Progenitor cell of endocrine pancreas (in vitro differentiated cells): ENCODE data around the gene RHBG. TPM values are rescaled to one million over a fixed set of nuclear protein-coding genes. Genes with fewer than 3 reads are reported as not detected.

Experiments
- DNase-seq: peaks from one replicate; pipeline ENCODE4 v3.0.0; 2021; ENCODE audit warnings: low spot score; ENCODE audit not compliant: unreplicated experiment
- H3K27ac Mint-ChIP-seq: 2 replicates; pipeline ENCODE4 v1.8.0; 2021; ENCODE audit warnings: mild to moderate bottlenecking, moderate library complexity, mixed read lengths
- H3K27me3 Mint-ChIP-seq: 2 replicates; pipeline ENCODE4 v1.8.0; 2021; ENCODE audit warnings: mixed read lengths
- H3K36me3 Mint-ChIP-seq: 2 replicates; pipeline ENCODE4 v1.8.0; 2022; ENCODE audit warnings: mixed read lengths; ENCODE audit not compliant: insufficient read depth
- H3K4me1 Mint-ChIP-seq: 2 replicates; pipeline ENCODE4 v1.8.0; 2021; ENCODE audit warnings: low read depth, mixed read lengths
- H3K4me3 Mint-ChIP-seq: 2 replicates; pipeline ENCODE4 v1.8.0; 2021; ENCODE audit warnings: low read depth, mild to moderate bottlenecking, moderate library complexity, mixed read lengths
- H3K9me3 Mint-ChIP-seq: 2 replicates; pipeline ENCODE4 v1.8.0; 2021; ENCODE audit warnings: low read depth, mixed read lengths
- total RNA-seq: library from RNA; stranded (reverse); gene quantifications from 2 replicates; pipeline ENCODE4 v1.2.1, GENCODE V29; 2021
- TF ChIP-seq, protein P1 (sequence below): fragments of 200-600 bp; sonication (generic); IDR thresholded peaks from one replicate; pipeline ENCODE4 v1.5.0; 2021; ENCODE audit warnings: antibody characterized with exemption, mild to moderate bottlenecking; ENCODE audit not compliant: unreplicated experiment

The RHBG gene
- total RNA-seq, 1 donor from 2014 or later = 0.36 TPM

DNA sequence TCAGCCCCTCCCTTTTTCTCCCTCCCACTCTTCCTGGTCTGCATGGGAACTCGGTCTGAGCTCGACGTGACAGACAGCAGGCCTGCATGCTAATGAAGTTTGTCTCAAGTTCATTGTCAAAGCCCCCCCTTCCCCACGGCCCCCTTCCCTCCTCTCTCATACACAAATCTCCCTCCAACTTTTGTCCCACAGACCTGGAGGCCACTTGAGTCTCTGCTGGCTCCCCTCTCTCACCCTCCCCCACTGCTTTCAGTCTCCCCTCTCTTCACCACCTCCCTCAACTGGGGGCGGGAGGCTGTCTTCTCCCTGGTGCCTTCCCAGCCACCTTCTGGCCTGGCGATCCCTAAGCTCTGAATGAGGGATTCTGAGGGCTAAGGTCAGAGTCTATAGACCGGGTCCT, 61.3 kb downstream of the RHBG start:
- H3K27ac Mint-ChIP-seq = no peak overlapping the region
- TF ChIP-seq, protein P1, sequence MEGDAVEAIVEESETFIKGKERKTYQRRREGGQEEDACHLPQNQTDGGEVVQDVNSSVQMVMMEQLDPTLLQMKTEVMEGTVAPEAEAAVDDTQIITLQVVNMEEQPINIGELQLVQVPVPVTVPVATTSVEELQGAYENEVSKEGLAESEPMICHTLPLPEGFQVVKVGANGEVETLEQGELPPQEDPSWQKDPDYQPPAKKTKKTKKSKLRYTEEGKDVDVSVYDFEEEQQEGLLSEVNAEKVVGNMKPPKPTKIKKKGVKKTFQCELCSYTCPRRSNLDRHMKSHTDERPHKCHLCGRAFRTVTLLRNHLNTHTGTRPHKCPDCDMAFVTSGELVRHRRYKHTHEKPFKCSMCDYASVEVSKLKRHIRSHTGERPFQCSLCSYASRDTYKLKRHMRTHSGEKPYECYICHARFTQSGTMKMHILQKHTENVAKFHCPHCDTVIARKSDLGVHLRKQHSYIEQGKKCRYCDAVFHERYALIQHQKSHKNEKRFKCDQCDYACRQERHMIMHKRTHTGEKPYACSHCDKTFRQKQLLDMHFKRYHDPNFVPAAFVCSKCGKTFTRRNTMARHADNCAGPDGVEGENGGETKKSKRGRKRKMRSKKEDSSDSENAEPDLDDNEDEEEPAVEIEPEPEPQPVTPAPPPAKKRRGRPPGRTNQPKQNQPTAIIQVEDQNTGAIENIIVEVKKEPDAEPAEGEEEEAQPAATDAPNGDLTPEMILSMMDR = no peak
- H3K4me3 Mint-ChIP-seq = no peak overlapping the region
- peaks cover 4% of the 10 kb centered on the region for H3K4me1 Mint-ChIP-seq
- no peaks in the 10 kb centered on the region for H3K36me3 Mint-ChIP-seq
- H3K27me3 Mint-ChIP-seq = peaks cover 100% of the 10 kb centered on the region
- no peaks in the 10 kb centered on the region for H3K9me3 Mint-ChIP-seq
- no peak for DNase-seq

DNA sequence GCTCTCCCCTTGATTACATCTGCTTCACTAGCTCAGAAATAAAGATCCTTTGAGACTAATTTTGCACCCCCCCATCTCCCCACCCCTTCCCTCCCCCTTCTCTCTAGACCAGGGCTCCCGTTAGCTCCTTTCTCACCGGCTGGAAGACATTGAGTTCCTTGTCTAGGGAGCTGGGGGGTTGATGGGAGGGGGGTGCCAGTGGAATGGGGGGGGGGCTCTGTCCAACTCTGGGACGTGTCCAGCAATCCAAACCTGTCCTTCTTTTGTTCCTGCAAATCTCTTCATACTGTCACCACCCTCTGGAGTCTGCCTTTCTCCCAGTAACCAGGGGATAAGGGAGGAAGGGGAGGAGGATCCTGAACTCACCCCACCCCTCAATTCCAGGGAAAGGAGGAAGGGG, 61.9 kb downstream of the RHBG start:
- Mint-ChIP-seq H3K4me1 (peaks cover 6% of the 10 kb centered on the region), H3K27me3 (peaks cover 99% of the 10 kb centered on the region), H3K36me3 (no peaks in the 10 kb centered on the region), H3K9me3 (no peaks in the 10 kb centered on the region), H3K27ac (no peak overlapping the region), H3K4me3 (no peak overlapping the region)
- no peak for DNase-seq
- TF ChIP-seq, protein P1 = no peak

GRCh38 chr1:156431366-156431765, 62.4 kb downstream of the RHBG start:
- H3K27me3 Mint-ChIP-seq = peaks cover 95% of the 10 kb centered on the region
- H3K36me3 Mint-ChIP-seq = no peaks in the 10 kb centered on the region
- no peaks in the 10 kb centered on the region for H3K9me3 Mint-ChIP-seq
- TF ChIP-seq, protein P1 = no peak
- H3K4me3 Mint-ChIP-seq = no peak overlapping the region
- no peak for DNase-seq
- H3K27ac Mint-ChIP-seq = no peak overlapping the region
- H3K4me1 Mint-ChIP-seq = peaks cover 6% of the 10 kb centered on the region

DNA sequence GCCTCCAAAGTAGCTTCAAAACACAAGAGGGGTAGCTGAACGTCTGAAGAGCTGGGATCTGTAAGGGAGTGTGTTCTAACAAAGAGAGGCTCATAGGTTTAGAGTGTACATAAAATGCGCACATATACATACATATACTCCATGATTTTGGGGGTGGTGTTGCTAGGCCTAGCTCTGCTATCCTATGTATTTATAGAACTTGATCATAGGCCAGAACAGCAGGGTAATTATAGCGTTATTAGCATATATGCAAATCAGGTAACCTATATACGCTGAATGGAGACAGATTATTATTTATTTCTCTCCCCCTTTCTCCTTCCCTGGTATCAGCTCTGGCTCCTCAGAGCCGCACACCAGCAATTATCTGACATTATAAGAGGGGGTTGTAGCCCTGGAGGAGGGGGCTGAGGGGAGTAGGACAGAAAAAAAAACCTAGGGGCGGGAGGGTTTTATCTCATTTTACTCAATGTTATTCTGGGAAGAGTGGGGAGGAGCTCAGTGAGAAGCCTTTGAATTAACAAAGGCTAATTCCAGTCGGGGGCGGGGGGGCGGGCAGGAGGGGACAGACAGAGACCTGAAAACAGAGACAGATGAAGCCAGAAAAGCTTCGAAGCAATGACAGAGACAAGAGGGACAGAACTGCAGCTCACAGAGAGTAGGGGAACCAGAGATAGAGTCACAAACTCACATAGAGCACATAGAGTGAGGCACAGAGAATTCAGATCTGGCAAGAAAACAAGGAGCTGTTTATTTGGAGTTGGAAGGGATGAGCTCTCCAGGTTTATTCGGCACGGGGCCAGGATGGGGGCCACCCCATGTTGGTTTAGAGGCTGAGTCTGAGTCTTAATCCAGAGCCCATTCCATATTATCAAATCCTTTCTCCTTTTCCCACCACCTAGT, 63.0 kb downstream of the RHBG start:
- Mint-ChIP-seq H3K4me1 (peaks cover 6% of the 10 kb centered on the region), H3K36me3 (no peaks in the 10 kb centered on the region), H3K27me3 (peaks cover 95% of the 10 kb centered on the region), H3K4me3 (no peak overlapping the region), H3K27ac (no peak overlapping the region), H3K9me3 (no peaks in the 10 kb centered on the region)
- TF ChIP-seq, protein P1 = no peak
- DNase-seq = no peak

GRCh38 chr1:156432669-156433018, 63.6 kb downstream of the RHBG start:
- Mint-ChIP-seq H3K4me1 (peaks cover 6% of the 10 kb centered on the region), H3K36me3 (no peaks in the 10 kb centered on the region), H3K27ac (no peak overlapping the region), H3K27me3 (peaks cover 95% of the 10 kb centered on the region), H3K9me3 (no peaks in the 10 kb centered on the region), H3K4me3 (no peak overlapping the region)
- TF ChIP-seq, protein P1 = no peak
- DNase-seq = no peak
